ENCODE results near the gene LSM12.
A peak's percentile ranks its signal among the peaks of the same experiment; 100 is the strongest.

The LSM12 gene

DNA sequence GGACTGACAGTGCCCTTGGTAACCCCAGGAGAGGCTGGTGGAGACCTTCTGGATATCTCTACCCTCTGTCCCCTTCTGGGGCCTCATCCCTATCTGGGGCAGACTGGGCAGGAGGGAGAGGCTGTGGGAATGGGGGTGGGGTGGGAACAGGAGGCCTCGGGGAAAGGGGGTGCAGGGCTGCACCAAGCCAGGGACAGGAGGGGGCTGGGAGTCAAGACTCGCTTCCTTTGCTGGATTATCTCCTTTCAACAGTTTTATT, 28.8 kb upstream of the LSM12 start:
- DNase-seq: no peak

DNA sequence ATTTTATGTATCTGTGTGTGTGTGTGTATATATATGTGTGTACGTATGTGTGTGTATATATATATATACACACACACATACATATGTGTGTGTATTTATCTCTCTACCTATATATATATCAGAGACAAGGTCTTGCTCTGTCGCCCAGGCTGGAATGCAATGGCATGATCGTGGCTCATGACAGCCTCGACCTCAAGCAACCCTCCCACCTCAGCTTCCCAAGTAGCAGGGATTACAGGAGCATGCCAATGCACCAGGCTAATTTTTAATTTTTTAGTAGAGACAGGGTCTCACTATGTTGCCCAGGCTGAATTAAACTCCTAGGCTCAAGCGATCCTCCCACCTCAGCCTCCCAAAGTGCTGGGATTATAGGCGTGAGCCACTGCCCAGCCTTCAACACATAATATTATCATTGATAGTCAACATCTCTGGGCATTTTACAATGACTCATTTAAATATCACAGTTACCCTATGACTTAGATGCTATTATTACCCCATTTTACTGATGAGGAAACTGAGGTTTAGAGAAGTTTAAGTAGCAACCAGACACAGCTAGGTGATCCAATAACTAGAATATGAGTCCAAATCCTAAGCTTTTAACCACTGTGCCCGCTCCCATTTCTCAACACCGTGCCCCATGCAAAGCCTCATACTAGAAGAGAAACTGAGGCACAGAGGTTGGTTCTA, 28.4 kb upstream of the LSM12 start:
- DNase-seq: no peak

DNA sequence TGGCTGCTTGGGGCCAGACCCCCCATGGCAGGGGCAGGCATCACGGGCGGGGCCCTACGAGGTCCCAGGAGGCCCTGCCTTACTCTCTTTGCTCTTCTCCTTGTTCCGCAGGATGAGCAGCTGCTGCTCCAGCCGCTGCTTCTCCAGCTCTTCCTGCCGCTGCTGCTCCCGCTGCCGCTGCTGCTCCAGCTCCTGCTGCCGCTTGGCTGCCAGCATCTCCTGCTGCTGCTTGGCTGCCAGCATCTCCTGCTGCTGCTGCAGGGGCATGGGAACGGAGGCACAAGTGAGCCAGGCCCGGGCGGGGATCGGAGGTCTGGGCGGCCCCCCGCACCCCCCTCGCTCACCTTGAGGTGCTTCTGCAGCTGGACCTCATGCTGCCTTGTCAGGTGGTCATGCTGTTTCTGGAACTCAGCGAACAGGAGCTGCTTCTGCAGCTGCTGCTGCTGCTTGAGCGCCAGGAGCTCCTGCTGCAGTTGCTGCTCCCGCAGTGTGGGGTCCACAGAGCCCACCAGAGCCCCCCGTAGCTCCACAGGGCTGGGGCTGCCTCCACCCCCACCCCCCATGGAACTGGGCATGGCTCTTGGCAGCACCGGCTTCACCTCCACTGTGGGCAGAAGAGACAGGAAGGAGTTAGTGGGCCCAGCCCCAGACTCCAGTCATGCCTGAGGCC, 26.9 kb upstream of the LSM12 start:
- DNase-seq: no peak

- DNase-seq: no peak
These were observed 25.6 kb upstream of the LSM12 start for GRCh38 chr17:44092051-44092450.

- no peak for DNase-seq
These were observed 24.9 kb upstream of the LSM12 start for GRCh38 chr17:44091200-44091997.

- no peak for DNase-seq
These were observed 21.8 kb upstream of the LSM12 start for GRCh38 chr17:44088254-44088653.

DNA sequence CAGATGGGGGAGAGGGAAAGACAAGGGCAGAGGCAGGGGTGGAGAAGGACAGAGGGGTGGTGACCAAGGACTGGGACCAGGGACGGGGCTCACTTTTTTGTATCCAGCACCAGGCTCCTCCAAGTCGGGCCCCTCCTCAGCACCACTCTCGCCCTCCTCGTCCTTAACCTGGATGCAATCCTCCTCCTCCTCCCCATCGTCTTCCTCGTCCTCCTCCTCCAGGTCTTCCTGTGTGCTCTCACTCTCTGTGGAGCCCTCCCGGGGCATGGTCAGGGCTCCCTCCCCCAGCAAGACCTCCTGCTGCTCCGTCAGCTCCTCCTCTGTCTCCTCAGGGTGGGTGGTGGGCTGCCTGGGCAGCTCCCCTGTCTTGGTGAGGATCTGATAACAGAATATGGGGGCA, 20.8 kb upstream of the LSM12 start:
- DNase-seq: no peak

- DNase-seq: no peak
These were observed 20.2 kb upstream of the LSM12 start for GRCh38 chr17:44086364-44087311.

- DNase-seq: no peak
These were observed 19.4 kb upstream of the LSM12 start for GRCh38 chr17:44085908-44086307.

DNA sequence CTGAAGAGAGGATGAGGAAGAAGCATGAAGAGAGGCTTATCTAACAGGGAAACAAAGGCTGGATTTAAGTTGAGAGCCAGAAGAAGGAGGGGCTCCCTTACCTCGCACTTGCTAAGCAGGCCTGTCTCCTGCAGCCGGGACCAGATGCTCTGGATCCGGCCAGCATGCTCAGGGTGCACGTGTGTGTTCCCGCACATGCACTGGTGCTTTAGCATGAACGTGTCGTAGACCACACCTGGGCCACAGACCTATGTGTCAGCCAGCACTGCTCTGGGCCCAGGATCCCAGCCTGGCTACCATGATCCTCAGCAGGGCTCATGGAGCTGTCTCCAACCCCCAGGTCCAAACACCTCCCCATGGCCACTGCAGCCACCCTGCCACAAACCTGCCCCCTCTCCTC, 18.4 kb upstream of the LSM12 start:
- no peak for DNase-seq

- DNase-seq: peak; percentile 40
These were observed 17.7 kb upstream of the LSM12 start for GRCh38 chr17:44084131-44084538.

DNA sequence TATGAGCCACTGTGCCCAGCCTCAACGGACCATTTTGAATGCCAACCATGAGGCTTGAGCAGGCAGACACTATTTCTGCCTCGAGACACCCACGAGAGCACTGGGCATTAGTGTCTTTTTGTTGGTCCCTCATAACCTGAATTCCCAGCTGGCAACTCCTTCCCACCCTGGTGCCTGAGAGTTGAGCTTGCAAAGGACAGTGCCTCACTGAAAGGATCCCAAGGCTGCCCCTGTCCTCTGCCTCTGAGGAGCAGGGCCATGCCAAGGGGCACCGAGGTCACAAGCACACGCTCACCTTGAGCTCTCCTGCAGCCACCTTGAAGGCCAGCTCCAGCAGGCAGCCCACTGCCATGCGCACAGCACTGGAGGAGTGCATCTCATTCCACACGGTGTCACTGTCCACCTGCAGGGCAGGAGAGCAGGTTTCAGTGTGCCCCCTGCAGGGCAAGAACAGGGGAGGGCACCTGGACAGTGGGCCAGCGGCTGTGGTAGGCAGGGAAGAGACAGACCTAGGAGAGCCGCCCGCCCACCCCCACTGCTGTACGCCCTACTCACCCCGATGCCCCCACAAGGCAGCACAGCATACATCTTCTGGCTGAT, 16.9 kb upstream of the LSM12 start:
- DNase-seq: peak; percentile 59

GRCh38 chr17:44082256-44082927, 15.9 kb upstream of the LSM12 start:
- DNase-seq: no peak

DNA sequence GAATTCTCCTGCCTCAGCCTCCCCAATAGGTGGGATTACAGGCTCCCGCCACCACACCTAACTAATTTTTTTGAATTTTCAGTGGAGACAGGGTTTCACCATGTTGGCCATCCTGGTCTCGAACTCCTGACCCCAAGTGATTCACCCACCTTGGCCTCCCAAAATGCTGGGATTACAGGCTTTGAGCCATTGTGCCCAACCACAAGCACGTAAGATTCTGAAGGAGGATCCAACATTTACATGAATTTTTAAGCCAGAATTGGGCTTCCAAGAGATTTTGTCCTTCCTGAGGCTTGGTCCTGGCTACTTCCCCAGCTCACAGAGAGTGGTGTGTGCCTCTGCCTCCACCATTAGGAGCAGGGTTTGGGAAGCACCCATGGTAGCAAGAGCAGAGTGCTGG, 15.2 kb upstream of the LSM12 start:
- DNase-seq: no peak

DNA sequence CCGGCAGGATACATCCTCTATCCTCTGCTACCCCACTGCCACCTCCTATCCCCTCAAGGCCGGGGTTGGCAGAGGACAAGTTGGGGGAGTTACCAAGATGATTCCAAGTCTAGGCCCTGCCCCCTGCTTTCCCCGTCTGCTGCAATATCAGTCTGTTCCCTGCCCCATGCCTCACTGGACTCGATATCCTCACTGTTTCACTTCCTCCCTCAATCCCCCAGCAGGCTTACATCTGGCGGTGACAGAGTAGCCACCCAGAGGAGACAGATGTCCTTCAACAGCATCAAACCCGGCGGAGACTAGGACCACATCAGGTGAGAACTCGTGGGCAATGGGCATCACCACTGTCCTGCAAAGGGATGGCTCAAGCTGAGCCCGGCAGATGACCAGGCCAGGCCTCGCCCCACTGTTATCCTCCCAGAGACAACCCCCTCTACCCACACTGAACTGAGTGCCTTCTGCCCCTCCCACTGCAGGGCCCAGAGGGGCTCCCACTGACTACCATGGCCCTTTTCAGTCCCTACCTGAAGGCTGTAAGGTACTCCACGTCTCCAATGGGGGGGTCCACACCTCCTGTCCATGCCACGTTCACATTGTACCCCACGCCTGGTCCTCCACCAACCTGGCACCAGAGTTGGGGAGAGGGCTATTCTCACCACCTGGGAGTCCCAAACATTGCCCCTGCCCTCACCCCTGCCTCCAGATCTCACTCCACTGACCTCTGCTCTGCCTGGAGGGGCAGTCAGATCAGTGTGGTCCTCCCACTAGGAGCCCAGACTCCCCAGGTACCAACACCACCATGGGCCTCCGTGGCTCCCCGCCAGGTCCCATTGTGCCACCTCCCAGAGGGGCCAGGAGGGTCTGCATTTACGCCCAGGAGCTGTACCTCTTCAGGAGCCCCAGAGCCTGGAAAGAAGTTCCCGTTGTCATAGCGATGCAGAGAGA, 13.7 kb upstream of the LSM12 start:
- peak; percentile 28 for DNase-seq

GRCh38 chr17:44078412-44078811, 11.9 kb upstream of the LSM12 start:
- DNase-seq: no peak

- no peak for DNase-seq
These were observed 11.1 kb upstream of the LSM12 start for GRCh38 chr17:44077595-44077909.

DNA sequence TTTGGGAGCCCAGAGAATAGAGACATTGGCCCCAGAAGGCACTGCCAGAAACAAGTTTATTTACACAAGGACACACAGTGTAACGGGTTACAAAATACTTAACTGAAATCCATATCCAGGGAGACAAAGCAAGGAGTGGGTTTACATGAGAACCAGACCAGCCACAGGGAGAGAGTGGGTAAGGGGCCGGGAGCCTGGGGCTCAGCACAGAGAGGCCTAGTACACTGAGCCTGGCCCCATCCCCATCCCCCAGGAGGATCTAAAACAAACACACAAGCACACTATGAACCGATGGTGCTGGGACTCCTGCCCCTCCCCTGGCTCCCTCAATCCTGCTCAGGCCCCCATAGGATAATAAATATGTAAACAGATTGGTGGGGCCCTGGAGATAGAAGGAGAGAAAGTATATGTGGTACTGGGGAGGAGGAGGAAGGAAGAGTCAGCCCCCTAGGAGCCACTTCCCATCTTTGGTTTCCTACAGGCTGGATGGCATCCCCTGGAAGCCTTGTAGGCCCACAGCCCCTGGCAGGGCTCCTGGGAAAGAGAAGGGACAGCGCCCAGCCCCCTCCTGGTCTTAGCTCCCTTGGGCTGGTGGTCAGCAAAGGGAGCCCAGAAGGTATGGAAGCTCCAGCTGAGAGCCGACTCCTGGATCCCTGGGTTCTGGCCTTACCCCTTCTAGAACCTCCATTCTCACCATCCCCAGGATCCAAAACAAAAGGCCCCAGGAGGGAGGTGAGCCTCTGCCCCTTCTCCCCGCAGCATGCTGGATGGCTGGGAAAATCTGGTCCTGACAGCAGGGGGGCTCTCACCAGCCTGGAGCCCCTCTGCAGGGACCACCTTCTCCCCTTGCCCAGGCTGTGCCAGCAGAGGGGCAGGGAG, 10.5 kb upstream of the LSM12 start:
- peak; percentile 46 for DNase-seq

- DNase-seq: no peak
These were observed 9.3 kb upstream of the LSM12 start for GRCh38 chr17:44075598-44076293.

Data from NCI-H82 (cell line).